AG04449 (cell line): ENCODE results near the gene COPS2.
"Not testable (repeated sequence)": the region's sequence is repeated elsewhere in the genome, so short reads cannot be mapped to it uniquely, and the experiment has no call there.

Experiments
- CTCF ChIA-PET: fragments of 350-600 bp; formaldehyde crosslinking; extraction: SDS; loops from one replicate; lab custom pipeline; 2021; ENCODE audit warnings: antibody characterized with exemption; lab: Yijun Ruan, JAX
- POLR2A ChIA-PET: fragments of 400-600, 350-600 bp; formaldehyde crosslinking; extraction: SDS; loops from one replicate; lab custom pipeline; 2020; ENCODE audit warnings: antibody characterized with exemption, inconsistent platforms; lab: Yijun Ruan, JAX
- DNase-seq: peaks from one replicate; pipeline ENCODE4 v3.0.0-alpha.2; 2010; ENCODE audit warnings: low read depth, low spot score
- H3K4me3 ChIP-seq: 2 replicates; pipeline ENCODE4 v1.5.1; 2011; ENCODE audit warnings: low read depth, mild to moderate bottlenecking, control low read depth, low read length
- CTCF ChIP-seq: IDR thresholded peaks from one replicate; pipeline ENCODE4 v1.5.1; 2011; ENCODE audit warnings: mild to moderate bottlenecking, moderate library complexity, low read length, control low read depth, inconsistent platforms; ENCODE audit not compliant: insufficient read depth; ENCODE audit errors: missing control alignments

COPS2 gene

GRCh38 chr15:49189631-49190030 is 34.2 kb upstream of the COPS2 start:
- no peak for TF ChIP-seq CTCF
- H3K4me3 ChIP-seq: no peak overlapping the region
- POLR2A ChIA-PET: no interaction called here
- no peak for DNase-seq
- CTCF ChIA-PET: no interaction called here

- H3K4me3 ChIP-seq: no peak overlapping the region
- TF ChIP-seq CTCF: no peak
- no peak for DNase-seq
- POLR2A ChIA-PET: no interaction called here
- CTCF ChIA-PET: interaction anchor here (0.7 kb wide), 1 partner anchor 19 kb away, joined by 3 read pairs; no protein-coding TSS in a partner anchor
Observed at GRCh38 chr15:49188933-49189332, 33.5 kb upstream of the COPS2 start.

DNA sequence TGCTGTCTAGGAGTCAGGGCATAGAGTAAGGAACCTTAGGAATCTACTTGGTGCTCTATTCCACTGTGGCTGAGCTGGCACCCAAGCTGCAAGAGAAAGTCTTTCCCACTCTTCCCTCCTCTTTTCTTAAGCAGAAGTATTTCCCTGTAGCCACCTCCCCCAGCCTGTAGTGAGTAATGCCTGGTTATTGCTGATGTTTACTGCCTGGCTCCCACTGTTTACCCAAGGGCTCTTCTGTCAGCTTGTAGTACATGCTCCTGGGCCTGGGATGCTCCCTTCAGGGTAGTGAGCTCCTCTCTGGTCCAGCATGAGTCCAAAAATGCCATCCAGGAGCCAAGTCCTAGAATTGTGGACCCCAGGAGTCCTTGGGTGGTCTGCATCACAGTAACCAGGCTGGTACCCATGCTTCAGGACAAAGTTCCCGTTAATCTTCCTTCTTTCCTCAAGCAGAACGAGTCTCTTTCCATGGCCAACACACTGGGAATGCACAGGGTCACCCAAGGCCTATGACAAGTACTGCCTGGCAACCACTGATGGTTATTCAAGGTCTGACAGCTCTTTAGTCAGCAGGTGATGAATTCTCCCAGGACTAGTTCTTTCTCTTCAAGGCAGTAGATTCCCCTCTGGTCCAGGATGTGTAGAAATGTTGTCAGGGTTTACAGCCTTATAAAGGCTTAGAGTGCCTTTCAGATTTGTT is 32.3 kb upstream of the COPS2 start:
- POLR2A ChIA-PET: no interaction called here
- no peak for DNase-seq
- no peak overlapping the region for H3K4me3 ChIP-seq
- no peak for TF ChIP-seq CTCF
- CTCF ChIA-PET: interaction anchor here (1.2 kb wide), 1 partner anchor 47 kb away, joined by 4 read pairs; no protein-coding TSS in a partner anchor

DNA sequence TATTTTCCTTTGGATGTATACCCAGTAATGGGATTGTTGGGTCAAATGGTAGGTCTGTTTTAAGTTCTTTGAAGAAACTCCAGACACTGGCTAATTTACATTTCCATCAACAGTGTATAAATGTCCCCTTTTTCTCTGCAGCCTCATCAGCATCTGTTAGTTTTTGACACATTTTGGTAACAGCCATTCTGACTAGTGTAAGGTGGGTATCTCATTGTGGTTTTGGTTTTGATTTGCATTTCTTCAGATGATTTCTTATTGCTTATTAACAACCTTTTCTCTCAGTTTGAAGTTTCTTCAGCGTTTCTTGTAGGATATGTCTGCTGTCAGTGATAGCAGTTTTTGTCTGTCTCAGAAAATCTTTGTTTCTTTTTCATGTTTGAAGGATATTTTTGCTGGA is 30.1 kb upstream of the COPS2 start:
- ChIA-PET POLR2A (no interaction called here), CTCF (no interaction called here)
- DNase-seq: no peak
- TF ChIP-seq CTCF: no peak
- H3K4me3 ChIP-seq: no peak overlapping the region

DNA sequence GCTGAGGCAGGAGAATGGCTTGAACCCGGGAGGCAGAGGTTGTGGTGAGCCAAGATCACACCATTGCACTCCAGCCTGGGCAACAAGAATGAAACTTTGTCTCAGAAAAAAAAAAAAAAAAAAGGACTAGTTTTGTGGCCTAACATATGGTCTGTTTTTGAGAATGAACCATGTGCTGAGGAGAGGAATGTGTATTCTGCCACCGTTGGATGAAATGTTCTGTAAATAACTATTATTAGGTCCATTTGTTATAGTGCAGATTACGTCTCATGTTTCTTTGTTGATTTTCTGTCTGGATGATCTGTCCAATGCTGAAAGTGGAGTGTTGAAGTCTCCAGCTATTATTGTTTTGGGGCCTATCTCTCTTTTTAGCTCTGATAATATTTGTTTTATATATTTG is 28.3 kb upstream of the COPS2 start:
- POLR2A ChIA-PET, DNase-seq, H3K4me3 ChIP-seq, CTCF ChIA-PET: not testable (repeated sequence)

GRCh38 chr15:49182128-49182527 is 26.7 kb upstream of the COPS2 start:
- no peak for DNase-seq
- ChIA-PET POLR2A (no interaction called here), CTCF (interaction anchor here (1.0 kb wide), 1 partner anchor 239 kb away, joined by 3 read pairs; no protein-coding TSS in a partner anchor)
- TF ChIP-seq CTCF: no peak
- H3K4me3 ChIP-seq: no peak overlapping the region
